ENCODE results near the gene BUD13. TPM values are rescaled to one million over a fixed set of nuclear protein-coding genes. Genes with fewer than 3 reads are reported as not detected.
A peak's percentile ranks its signal among the peaks of the same experiment; 100 is the strongest.

The BUD13 gene
- total RNA-seq, 1 donor from 2014 or later: 9.4 TPM

GRCh38 chr11:116720895-116721294 is 51.9 kb downstream of the BUD13 start:
- no peak for DNase-seq (ENCODE audit: low read depth)

GRCh38 chr11:116718955-116719501 is 53.8 kb downstream of the BUD13 start:
- DNase-seq (ENCODE audit: low read depth): no peak

GRCh38 chr11:116716621-116717020 is 56.2 kb downstream of the BUD13 start:
- no peak for DNase-seq (ENCODE audit: low read depth)

GRCh38 chr11:116715383-116715782 is 57.4 kb downstream of the BUD13 start:
- no peak for DNase-seq (ENCODE audit: low read depth)

GRCh38 chr11:116714902-116715301 is 57.9 kb downstream of the BUD13 start:
- no peak for DNase-seq (ENCODE audit: low read depth)

GRCh38 chr11:116712428-116712827 is 60.4 kb downstream of the BUD13 start:
- no peak for DNase-seq (ENCODE audit: low read depth)

GRCh38 chr11:116710762-116711161 is 62.0 kb downstream of the BUD13 start:
- no peak for DNase-seq (ENCODE audit: low read depth)

GRCh38 chr11:116710001-116710674 is 62.6 kb downstream of the BUD13 start:
- no peak for DNase-seq (ENCODE audit: low read depth)

GRCh38 chr11:116707746-116708145 is 65.0 kb downstream of the BUD13 start:
- no peak for DNase-seq (ENCODE audit: low read depth)

- DNase-seq (ENCODE audit: low read depth): no peak
Measured at GRCh38 chr11:116707161-116707629, 65.6 kb downstream of the BUD13 start.

- DNase-seq (ENCODE audit: low read depth): peak; percentile 68
Measured at GRCh38 chr11:116703421-116703820, 69.4 kb downstream of the BUD13 start.

GRCh38 chr11:116702772-116703385 is 69.9 kb downstream of the BUD13 start:
- DNase-seq (ENCODE audit: low read depth): no peak

GRCh38 chr11:116701876-116702275 is 70.9 kb downstream of the BUD13 start:
- no peak for DNase-seq (ENCODE audit: low read depth)

GRCh38 chr11:116701297-116701801 is 71.4 kb downstream of the BUD13 start:
- no peak for DNase-seq (ENCODE audit: low read depth)

- no peak for DNase-seq (ENCODE audit: low read depth)
Measured at GRCh38 chr11:116700586-116701220, 72.1 kb downstream of the BUD13 start.

Other genes with a start within 250 kb of the BUD13 start
- 68.8 and 83.5 TPM in 2 replicates for gene ZPR1, start 15.0 kb upstream of the BUD13 start, total RNA-seq
- gene APOA5, start 18.9 kb upstream of the BUD13 start, total RNA-seq: not detected in 2 replicates
- gene APOA4, start 50.3 kb upstream of the BUD13 start, total RNA-seq: not detected in 2 replicates
- gene APOC3, start 56.9 kb upstream of the BUD13 start, total RNA-seq: not detected in 2 replicates
- 0.16 TPM in 1 of 2 replicates, not detected in the other for gene APOA1, start 64.6 kb upstream of the BUD13 start, total RNA-seq